Measurements from ENCODE around the gene PLD6.
A peak's percentile ranks its signal among the peaks of the same experiment; 100 is the strongest.
"Not testable (repeated sequence)": the region's sequence is repeated elsewhere in the genome, so short reads cannot be mapped to it uniquely, and the experiment has no call there.

The PLD6 gene

GRCh38 chr17:17196776-17197175 lies 9.4 kb downstream of the PLD6 start:
- no peak for DNase-seq

- not testable (repeated sequence) for DNase-seq
Measured at GRCh38 chr17:17195466-17195865, 10.7 kb downstream of the PLD6 start.

GRCh38 chr17:17191961-17192381 lies 14.2 kb downstream of the PLD6 start:
- no peak for DNase-seq

GRCh38 chr17:17191346-17191792 lies 14.8 kb downstream of the PLD6 start:
- no peak for DNase-seq

- no peak for DNase-seq
Measured at GRCh38 chr17:17190188-17190587, 15.9 kb downstream of the PLD6 start.

GRCh38 chr17:17189559-17189958 lies 16.6 kb downstream of the PLD6 start:
- no peak for DNase-seq

- DNase-seq, result no peak
Measured at GRCh38 chr17:17188586-17188985, 17.5 kb downstream of the PLD6 start.

- DNase-seq, result no peak
Measured at GRCh38 chr17:17186551-17187505, 19.3 kb downstream of the PLD6 start.

GRCh38 chr17:17186051-17186450 lies 20.1 kb downstream of the PLD6 start:
- peak; percentile 66 to 67 for DNase-seq

GRCh38 chr17:17184985-17185757 lies 21.0 kb downstream of the PLD6 start:
- DNase-seq, result not testable (repeated sequence)

- no peak for DNase-seq
Measured at GRCh38 chr17:17183744-17184143, 22.4 kb downstream of the PLD6 start.

- DNase-seq, result no peak
Measured at GRCh38 chr17:17182598-17183136, 23.5 kb downstream of the PLD6 start.

GRCh38 chr17:17181666-17182597 lies 24.2 kb downstream of the PLD6 start:
- DNase-seq, result peak in 1 of 2 donors; percentile 52

GRCh38 chr17:17180741-17181525 lies 25.2 kb downstream of the PLD6 start:
- DNase-seq, result no peak

- DNase-seq, result no peak
Measured at GRCh38 chr17:17180141-17180603, 26.0 kb downstream of the PLD6 start.

GRCh38 chr17:17179371-17179827 lies 26.7 kb downstream of the PLD6 start:
- no peak for DNase-seq

GRCh38 chr17:17177176-17177575 lies 29.0 kb downstream of the PLD6 start:
- no peak for DNase-seq

- no peak for DNase-seq
Measured at GRCh38 chr17:17176341-17176740, 29.8 kb downstream of the PLD6 start.

- no peak for DNase-seq
Measured at GRCh38 chr17:17175917-17176316, 30.2 kb downstream of the PLD6 start.

GRCh38 chr17:17175340-17175739 lies 30.8 kb downstream of the PLD6 start:
- no peak for DNase-seq

GRCh38 chr17:17173921-17174320 lies 32.2 kb downstream of the PLD6 start:
- DNase-seq, result no peak
